ENCODE measurements around the gene TNFRSF25. TPM values are rescaled to one million over a fixed set of nuclear protein-coding genes. Genes with fewer than 3 reads are reported as not detected.

Gene TNFRSF25
- total RNA-seq, 1 experiment from 2014 or later: 19.5 TPM

GRCh38 chr1:6503884-6504602 lies 38.1 kb upstream of the TNFRSF25 start (continued):
- TF ChIP-seq ATF6 (CRISPR knock-in tag; IDR thresholded peaks at IDR 0.05) (no peak), HMGA2 (CRISPR knock-in tag; IDR thresholded peaks at IDR 0.05) (no peak), ZNF138 (CRISPR knock-in tag; conservative IDR thresholded peaks at IDR 0.05) (no peak), GABPB1 (CRISPR knock-in tag; IDR thresholded peaks at IDR 0.05) (no peak), FOXP4 (CRISPR knock-in tag; IDR thresholded peaks at IDR 0.05) (no peak), SP1 (CRISPR knock-in tag; conservative IDR thresholded peaks at IDR 0.05) (no peak), ARID4B (CRISPR knock-in tag; IDR thresholded peaks at IDR 0.05; ENCODE audit: borderline replicate concordance) (no peak), ELF4 (CRISPR knock-in tag; IDR thresholded peaks at IDR 0.05; ENCODE audit: low read depth) (no peak), MAX (CRISPR knock-in tag; IDR thresholded peaks at IDR 0.05) (no peak), ATF1 (CRISPR knock-in tag; IDR thresholded peaks at IDR 0.05) (no peak), ZNF263 (CRISPR knock-in tag; IDR thresholded peaks at IDR 0.05; ENCODE audit: low read depth) (no peak)

GRCh38 chr1:6502000-6502891 lies 36.3 kb upstream of the TNFRSF25 start:
- ChIA-PET CTCF (interaction anchor here (0.6 to 5.3 kb wide), 7 partner anchors 11 to 81 kb away, joined by 3 to 25 read pairs (median 6); partner anchors contain the start of gene PLEKHG5), POLR2A (interaction anchor here (0.7 kb wide), 1 partner anchor 184 kb away, joined by 5 read pairs; no protein-coding TSS in a partner anchor)
- peaks cover 6% of the 10 kb centered on the region for H3K4me1 Mint-ChIP-seq
- peaks cover 17% of the 10 kb centered on the region for H3K27me3 Mint-ChIP-seq (ENCODE audit: low read depth)
- H3K4me3 Mint-ChIP-seq: no peak overlapping the region
- no peaks in the 10 kb centered on the region for H3K36me3 Mint-ChIP-seq
- no peaks in the 10 kb centered on the region for H3K9me3 Mint-ChIP-seq
- H3K27ac Mint-ChIP-seq: no peak overlapping the region
- DNase-seq (ENCODE audit: low spot score) (no peak), ATAC-seq (no peak)
- TF ChIP-seq ZNF423 (CRISPR knock-in tag; IDR thresholded peaks at IDR 0.05) (no peak), E2F1 (CRISPR knock-in tag; IDR thresholded peaks at IDR 0.05) (no peak), JAZF1 (CRISPR knock-in tag; IDR thresholded peaks at IDR 0.05) (no peak), MLX (CRISPR knock-in tag; IDR thresholded peaks at IDR 0.05) (no peak), GABPB1 (CRISPR knock-in tag; IDR thresholded peaks at IDR 0.05) (no peak), ZNF671 (CRISPR knock-in tag; IDR thresholded peaks at IDR 0.05) (no peak), ZNF121 (CRISPR knock-in tag; IDR thresholded peaks at IDR 0.05) (no peak), FOXP1 (CRISPR knock-in tag; IDR thresholded peaks at IDR 0.05; ENCODE audit: borderline replicate concordance) (no peak), CBFB (CRISPR knock-in tag; IDR thresholded peaks at IDR 0.05; ENCODE audit: low read depth) (no peak), ZNF138 (CRISPR knock-in tag; conservative IDR thresholded peaks at IDR 0.05) (no peak), MXD4 (CRISPR knock-in tag; IDR thresholded peaks at IDR 0.05; ENCODE audit: borderline replicate concordance) (no peak), TCF7 (CRISPR knock-in tag; IDR thresholded peaks at IDR 0.05; ENCODE audit: low read depth) (no peak), RELA (CRISPR knock-in tag; IDR thresholded peaks at IDR 0.05; ENCODE audit: borderline replicate concordance) (no peak), ZMAT4 (CRISPR knock-in tag; IDR thresholded peaks at IDR 0.05) (no peak), MYBL2 (CRISPR knock-in tag; IDR thresholded peaks at IDR 0.05) (no peak)
